Measurements from ENCODE around the gene RAB25. TPM values are rescaled to one million over a fixed set of nuclear protein-coding genes. Genes with fewer than 3 reads are reported as not detected.
"Not testable (repeated sequence)": the region's sequence is repeated elsewhere in the genome, so short reads cannot be mapped to it uniquely, and the experiment has no call there.

RAB25 gene
- not detected in 2 replicates for total RNA-seq (2014; rRNA removed; shearing (Covaris generic))

- no peak for DNase-seq (ENCODE audit: low read depth)
Observed at GRCh38 chr1:156060937-156061636, at the start of gene RAB25. Gene RAB25 (plus strand): TSS chr1:156061160. CDS start chr1:156061401, 241 bp downstream.

- DNase-seq (ENCODE audit: low read depth): no peak
Observed at GRCh38 chr1:156012051-156012817, 48.7 kb upstream of the RAB25 start.

GRCh38 chr1:156014829-156015228, 46.1 kb upstream of the RAB25 start:
- DNase-seq (ENCODE audit: low read depth): no peak

GRCh38 chr1:156019946-156020292, 41.0 kb upstream of the RAB25 start:
- no peak for DNase-seq (ENCODE audit: low read depth)

- peak; percentile 95 for DNase-seq (ENCODE audit: low read depth)
Observed at GRCh38 chr1:156020293-156021092, 40.5 kb upstream of the RAB25 start, which contains the start of gene SSR2. Gene SSR2 (minus strand): TSS chr1:156020951. CDS start chr1:156020167, 784 bp downstream.

- DNase-seq (ENCODE audit: low read depth): no peak
Observed at GRCh38 chr1:156021093-156021428, 39.9 kb upstream of the RAB25 start.

GRCh38 chr1:156021954-156022353, 39.0 kb upstream of the RAB25 start:
- DNase-seq (ENCODE audit: low read depth): no peak

GRCh38 chr1:156024801-156025200, 36.2 kb upstream of the RAB25 start:
- DNase-seq (ENCODE audit: low read depth): no peak

GRCh38 chr1:156025876-156026275, 35.1 kb upstream of the RAB25 start:
- peak; percentile 39 for DNase-seq (ENCODE audit: low read depth)

- no peak for DNase-seq (ENCODE audit: low read depth)
Observed at GRCh38 chr1:156026588-156026987, 34.4 kb upstream of the RAB25 start.

GRCh38 chr1:156033011-156033410, 27.9 kb upstream of the RAB25 start:
- no peak for DNase-seq (ENCODE audit: low read depth)

GRCh38 chr1:156034991-156035390, 26.0 kb upstream of the RAB25 start:
- DNase-seq (ENCODE audit: low read depth): not testable (repeated sequence)

GRCh38 chr1:156042828-156043227, 18.1 kb upstream of the RAB25 start:
- no peak for DNase-seq (ENCODE audit: low read depth)

GRCh38 chr1:156045076-156045475, 15.9 kb upstream of the RAB25 start:
- no peak for DNase-seq (ENCODE audit: low read depth)

GRCh38 chr1:156048663-156049258, 12.2 kb upstream of the RAB25 start:
- no peak for DNase-seq (ENCODE audit: low read depth)

GRCh38 chr1:156050376-156050775, 10.6 kb upstream of the RAB25 start:
- no peak for DNase-seq (ENCODE audit: low read depth)

GRCh38 chr1:156051011-156051725, 9.8 kb upstream of the RAB25 start:
- no peak for DNase-seq (ENCODE audit: low read depth)

- peak; percentile 72 for DNase-seq (ENCODE audit: low read depth)
Observed at GRCh38 chr1:156052862-156053767, 7.8 kb upstream of the RAB25 start.

GRCh38 chr1:156053768-156054499, 7.0 kb upstream of the RAB25 start, which contains the start of gene UBQLN4:
Gene UBQLN4 (minus strand): TSS chr1:156053798. CDS start chr1:156053701, 97 bp downstream.
- DNase-seq (ENCODE audit: low read depth): peak; percentile 75

All from M059J (cell line).